ENCODE data around the gene DRC3. TPM values are rescaled to one million over a fixed set of nuclear protein-coding genes. Genes with fewer than 3 reads are reported as not detected.

DRC3 gene
- total and polyA plus RNA-seq, 10 of the 15 experiments (the other 5 are each of a cell fraction or from before 2014, with no cell fraction given): 0.18 to 2.3 (median 0.60) TPM; not detected in 3

GRCh38 chr17:18017958-18018357, 45.3 kb downstream of the DRC3 start:
- 93% methylated on average over 3 of the region's 3 CpGs for WGBS (ENCODE audit: insufficient coverage, insufficient replicate concordance, low lambda C conversion rate, missing lambda C conversion rate)
- Histone ChIP-seq H3K36me3 (ENCODE audit: control insufficient read depth in 2 of 2, insufficient read depth in 2 of 2, low read length in 1 of 2) (peaks cover 7 to 15% of the 10 kb centered on the region in 2 experiments; a peak in 3 of 4 replicates), H3K9ac (ENCODE audit: control insufficient read depth, insufficient read depth, low read length) (no peak overlapping the region), H3K4me3 (no peak overlapping the region), H3K9me3 (replicated peaks; ENCODE audit: control insufficient read depth, insufficient read depth, low read length) (no peaks in the 10 kb centered on the region), H2AFZ (ENCODE audit: control insufficient read depth, low read depth, low read length) (no peak overlapping the region), H3K27me3 (replicated peaks in 1 of 2; ENCODE audit: control insufficient read depth in 2 of 2, insufficient read depth in 2 of 2, low read length in 1 of 2) (no peaks in the 10 kb centered on the region), H3K4me2 (ENCODE audit: control insufficient read depth, insufficient read depth) (no peak overlapping the region), H4K20me1 (ENCODE audit: control insufficient read depth, insufficient read depth) (no peaks in the 10 kb centered on the region), H3K4me1 (ENCODE audit: control insufficient read depth, insufficient read depth, low read length) (no peaks in the 10 kb centered on the region), H3K27ac (ENCODE audit: control insufficient read depth, insufficient read depth) (no peak overlapping the region), H3K79me2 (ENCODE audit: control insufficient read depth, insufficient read depth, low read length) (no peaks in the 10 kb centered on the region)
- TF ChIP-seq PKNOX1 (IDR thresholded peaks at IDR 0.05) (no peak), CUX1 (IDR thresholded peaks at IDR 0.05; ENCODE audit: insufficient replicate concordance, low read depth, low read length) (no peak), FOS (IDR thresholded peaks at IDR 0.05; ENCODE audit: borderline replicate concordance, extremely low read depth, insufficient read length) (no peak), PAX8 (IDR thresholded peaks at IDR 0.05) (no peak), CHD2 (IDR thresholded peaks at IDR 0.05; ENCODE audit: borderline replicate concordance, low read depth, low read length) (no peak), MAX (IDR thresholded peaks at IDR 0.05; ENCODE audit: low read depth, low read length) (no peak), SIX5 (IDR thresholded peaks at IDR 0.05; ENCODE audit: low read depth, low read length, severe bottlenecking) (no peak), RELA (IDR thresholded peaks at IDR 0.05; ENCODE audit: borderline replicate concordance, partially characterized antibody) (no peak), STAT3 (IDR thresholded peaks at IDR 0.05; ENCODE audit: low read depth, low read length) (no peak), ZZZ3 (IDR thresholded peaks at IDR 0.05; ENCODE audit: control insufficient read depth, insufficient read length, low read depth) (no peak), DPF2 (IDR thresholded peaks at IDR 0.05) (no peak), ZBTB11 (CRISPR knock-in tag; IDR thresholded peaks at IDR 0.05) (no peak), SIN3A (IDR thresholded peaks at IDR 0.05; ENCODE audit: low read depth, low read length) (no peak)
- BruUV-seq (replicated peaks): no TSS peak
- in situ Hi-C loops (cut with MboI) (no loop called here), intact Hi-C loops (cut with micrococcal nuclease; ENCODE audit: unreplicated experiment) (no loop called here)
- ChIA-PET SMC1A (ENCODE audit: uncharacterized antibody, unreplicated experiment) (interaction anchor here (1.5 kb wide), 1 partner anchor 33 kb away, joined by 3 read pairs; no protein-coding TSS in a partner anchor), CTCF (no interaction called here), POLR2A (interaction anchor here (1.1 kb wide), 1 partner anchor 12 kb away, joined by 4 read pairs; no protein-coding TSS in a partner anchor), RAD21 (ENCODE audit: unreplicated experiment) (no interaction called here)
- FAIRE-seq (no peak), DNase-seq (ENCODE audit: low read depth, low spot score) (no peak), ATAC-seq (no peak)
